ENCODE results near the gene KCTD17. TPM values are rescaled to one million over a fixed set of nuclear protein-coding genes. Genes with fewer than 3 reads are reported as not detected.

The KCTD17 gene
- total RNA-seq, 1 donor from 2014 or later: 39.6 TPM

DNA sequence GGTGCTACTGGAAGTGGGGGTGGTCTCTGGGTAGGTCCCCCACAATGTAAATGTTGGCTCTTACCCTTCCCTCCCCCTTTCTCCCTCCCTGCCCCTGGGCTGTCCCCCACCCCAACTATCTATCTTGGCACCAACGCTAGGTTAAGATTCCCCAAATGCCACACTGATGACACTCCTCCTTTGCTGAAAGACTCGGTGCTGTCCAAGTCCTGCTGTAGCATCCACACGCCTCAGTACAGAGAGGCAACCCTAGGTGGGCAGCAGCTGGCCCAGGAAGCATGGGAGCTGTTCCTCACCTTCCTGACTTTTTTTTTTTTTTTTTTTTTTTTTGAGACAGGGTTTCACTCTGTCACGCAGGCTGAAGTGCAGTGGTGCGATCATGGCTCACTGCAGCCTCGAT lies 3.4 kb upstream of the KCTD17 start:
- Mint-ChIP-seq H3K4me1 (ENCODE audit: unreplicated experiment) (peaks cover 10% of the 10 kb centered on the region), H3K36me3 (ENCODE audit: unreplicated experiment) (no peaks in the 10 kb centered on the region), H3K27me3 (ENCODE audit: unreplicated experiment) (no peaks in the 10 kb centered on the region)

GRCh38 chr22:37049224-37049623 lies 2.3 kb upstream of the KCTD17 start:
- no peak for DNase-seq (ENCODE audit: extremely low spot score, unreplicated experiment)
- no peaks in the 10 kb centered on the region for H3K27me3 Mint-ChIP-seq (ENCODE audit: unreplicated experiment)
- no peak overlapping the region for H3K27ac Mint-ChIP-seq (ENCODE audit: unreplicated experiment)

More for the DNA sequence above, 3.4 kb upstream of the KCTD17 start:
- Mint-ChIP-seq H3K27ac (ENCODE audit: unreplicated experiment) (no peak overlapping the region), H3K4me3 (ENCODE audit: unreplicated experiment) (no peak overlapping the region), H3K9me3 (ENCODE audit: unreplicated experiment) (no peaks in the 10 kb centered on the region)
- no peak for TF ChIP-seq CTCF (IDR thresholded peaks at IDR 0.05)
- DNase-seq (ENCODE audit: extremely low spot score, unreplicated experiment): no peak

DNA sequence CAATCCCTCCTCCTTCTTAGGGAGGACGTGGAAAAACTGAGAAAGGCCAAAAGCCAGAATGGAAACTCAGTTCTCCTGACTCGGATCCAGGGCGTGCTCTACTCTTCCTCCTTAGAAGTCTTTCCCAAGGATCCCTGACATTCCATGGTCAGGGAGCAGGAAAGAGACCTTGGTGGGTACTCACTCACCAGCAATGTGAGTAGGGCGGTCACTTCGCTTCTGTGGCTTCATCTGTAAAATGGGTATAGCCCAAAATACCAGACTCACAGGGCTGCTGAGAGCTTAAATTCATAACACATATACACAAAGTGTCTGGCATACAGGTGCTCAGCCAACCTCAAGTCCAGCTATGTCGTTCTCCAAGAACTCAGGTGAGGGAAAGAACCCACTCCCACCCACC lies 629 bp upstream of the KCTD17 start:
- no peaks in the 10 kb centered on the region for H3K27me3 Mint-ChIP-seq (ENCODE audit: unreplicated experiment)
- peaks cover 10% of the 10 kb centered on the region for H3K4me1 Mint-ChIP-seq (ENCODE audit: unreplicated experiment)
- peak overlapping the region; percentile 26 for H3K4me3 Mint-ChIP-seq (ENCODE audit: unreplicated experiment)
- H3K36me3 Mint-ChIP-seq (ENCODE audit: unreplicated experiment): peaks cover under 1% of the 10 kb centered on the region
- TF ChIP-seq CTCF (IDR thresholded peaks at IDR 0.05): no peak
- no peaks in the 10 kb centered on the region for H3K9me3 Mint-ChIP-seq (ENCODE audit: unreplicated experiment)
- no peak overlapping the region for H3K27ac Mint-ChIP-seq (ENCODE audit: unreplicated experiment)
- DNase-seq (ENCODE audit: extremely low spot score, unreplicated experiment): no peak

More at GRCh38 chr22:37049224-37049623, 2.3 kb upstream of the KCTD17 start:
- H3K4me3 Mint-ChIP-seq (ENCODE audit: unreplicated experiment): no peak overlapping the region
- TF ChIP-seq CTCF (IDR thresholded peaks at IDR 0.05): no peak
- peaks cover 10% of the 10 kb centered on the region for H3K4me1 Mint-ChIP-seq (ENCODE audit: unreplicated experiment)
- H3K36me3 Mint-ChIP-seq (ENCODE audit: unreplicated experiment): no peaks in the 10 kb centered on the region
- H3K9me3 Mint-ChIP-seq (ENCODE audit: unreplicated experiment): no peaks in the 10 kb centered on the region

GRCh38 chr22:37052386-37053309 lies 1.1 kb downstream of the KCTD17 start:
- H3K36me3 Mint-ChIP-seq (ENCODE audit: unreplicated experiment): peaks cover 9% of the 10 kb centered on the region
- H3K9me3 Mint-ChIP-seq (ENCODE audit: unreplicated experiment): no peaks in the 10 kb centered on the region
- DNase-seq (ENCODE audit: extremely low spot score, unreplicated experiment): no peak

More at GRCh38 chr22:37052386-37053309, 1.1 kb downstream of the KCTD17 start:
- peak overlapping the region; percentile 73 for H3K4me3 Mint-ChIP-seq (ENCODE audit: unreplicated experiment)
- TF ChIP-seq CTCF (IDR thresholded peaks at IDR 0.05): no peak
- H3K27ac Mint-ChIP-seq (ENCODE audit: unreplicated experiment): peak overlapping the region; percentile 58
- H3K4me1 Mint-ChIP-seq (ENCODE audit: unreplicated experiment): peaks cover 10% of the 10 kb centered on the region
- H3K27me3 Mint-ChIP-seq (ENCODE audit: unreplicated experiment): no peaks in the 10 kb centered on the region
